ENCODE measurements around the gene OR6J1. TPM values are rescaled to one million over a fixed set of nuclear protein-coding genes. Genes with fewer than 3 reads are reported as not detected.

Gene OR6J1
- total and polyA plus RNA-seq, 2 of the 13 experiments (the other 11 are each of a cell fraction or from before 2014, with no cell fraction given) = not detected

DNA sequence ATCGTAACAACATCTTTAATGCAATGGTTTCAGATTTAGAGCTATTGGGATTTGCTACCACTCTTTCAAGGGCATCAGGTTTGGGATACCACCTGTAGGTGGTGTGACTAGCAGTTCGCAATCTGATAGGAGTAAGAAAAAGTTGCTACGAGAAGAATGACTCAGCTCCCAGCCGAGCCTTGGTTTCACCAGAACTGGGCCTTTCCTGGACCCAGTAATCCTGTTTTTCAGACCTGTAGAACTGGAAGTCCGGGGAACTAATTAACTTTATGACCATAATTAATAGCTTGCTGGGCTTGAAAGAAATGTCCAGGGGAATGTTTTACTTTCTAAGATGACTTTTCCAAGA is 45.3 kb downstream of the OR6J1 start (continued):
- TF ChIP-seq, protein P1, sequence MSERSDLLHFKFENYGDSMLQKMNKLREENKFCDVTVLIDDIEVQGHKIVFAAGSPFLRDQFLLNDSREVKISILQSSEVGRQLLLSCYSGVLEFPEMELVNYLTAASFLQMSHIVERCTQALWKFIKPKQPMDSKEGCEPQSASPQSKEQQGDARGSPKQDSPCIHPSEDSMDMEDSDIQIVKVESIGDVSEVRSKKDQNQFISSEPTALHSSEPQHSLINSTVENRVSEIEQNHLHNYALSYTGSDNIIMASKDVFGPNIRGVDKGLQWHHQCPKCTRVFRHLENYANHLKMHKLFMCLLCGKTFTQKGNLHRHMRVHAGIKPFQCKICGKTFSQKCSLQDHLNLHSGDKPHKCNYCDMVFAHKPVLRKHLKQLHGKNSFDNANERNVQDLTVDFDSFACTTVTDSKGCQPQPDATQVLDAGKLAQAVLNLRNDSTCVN (CRISPR knock-in tag; IDR thresholded peaks at IDR 0.05; ENCODE audit: borderline replicate concordance) = no peak
- TF ChIP-seq CEBPG (CRISPR knock-in tag; IDR thresholded peaks at IDR 0.05) (peak; percentile 42; the same call in 1 of the 2 replicates), TCF7 (IDR thresholded peaks at IDR 0.05; ENCODE audit: low read depth) (no peak), ATF1 (CRISPR knock-in tag; IDR thresholded peaks at IDR 0.05) (no peak), WIZ (CRISPR knock-in tag; IDR thresholded peaks at IDR 0.05) (no peak), FOXP1 (IDR thresholded peaks at IDR 0.05) (no peak), FOXP1 (CRISPR knock-in tag; IDR thresholded peaks at IDR 0.05) (no peak), ZNF260 (CRISPR knock-in tag; IDR thresholded peaks at IDR 0.05; ENCODE audit: borderline replicate concordance, low read depth) (no peak), ZNF629 (CRISPR knock-in tag; conservative IDR thresholded peaks at IDR 0.05) (no peak), ZNF589 (CRISPR knock-in tag; conservative IDR thresholded peaks at IDR 0.05) (no peak), CBX5 (CRISPR knock-in tag; IDR thresholded peaks at IDR 0.05; ENCODE audit: borderline replicate concordance) (no peak; the same call in 1 of the 2 replicates), SAP130 (CRISPR knock-in tag; IDR thresholded peaks at IDR 0.05; ENCODE audit: low read depth) (peak; percentile 90), ZNF564 (CRISPR knock-in tag; IDR thresholded peaks at IDR 0.05) (no peak), PCBP2 (optimal IDR thresholded peaks at IDR 0.05; ENCODE audit: low read depth, low read length, poor library complexity, severe bottlenecking) (no peak), KAT2B (IDR thresholded peaks at IDR 0.05; ENCODE audit: borderline replicate concordance, low read depth, low read length) (no peak), FOXK2 (IDR thresholded peaks at IDR 0.05) (no peak)
- TF ChIP-seq, protein P2, sequence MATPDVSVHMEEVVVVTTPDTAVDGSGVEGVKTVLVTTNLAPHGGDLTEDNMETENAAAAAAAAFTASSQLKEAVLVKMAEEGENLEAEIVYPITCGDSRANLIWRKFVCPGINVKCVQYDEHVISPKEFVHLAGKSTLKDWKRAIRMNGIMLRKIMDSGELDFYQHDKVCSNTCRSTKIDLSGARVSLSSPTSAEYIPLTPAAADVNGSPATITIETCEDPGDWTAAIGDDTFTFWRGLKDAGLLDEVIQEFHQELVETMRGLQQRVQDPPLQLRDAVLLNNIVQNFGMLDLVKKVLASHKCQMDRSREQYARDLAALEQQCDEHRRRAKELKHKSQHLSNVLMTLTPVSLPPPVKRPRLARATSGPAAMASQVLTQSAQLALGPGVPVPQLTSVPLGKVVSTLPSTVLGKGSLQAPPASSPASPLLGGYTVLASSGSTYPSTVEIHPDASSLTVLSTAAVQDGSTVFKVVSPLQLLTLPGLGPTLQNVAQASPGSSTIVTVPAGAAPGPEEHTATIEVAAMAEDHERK (CRISPR knock-in tag; IDR thresholded peaks at IDR 0.05; ENCODE audit: low read depth) = no peak
- TF ChIP-seq, protein P3, sequence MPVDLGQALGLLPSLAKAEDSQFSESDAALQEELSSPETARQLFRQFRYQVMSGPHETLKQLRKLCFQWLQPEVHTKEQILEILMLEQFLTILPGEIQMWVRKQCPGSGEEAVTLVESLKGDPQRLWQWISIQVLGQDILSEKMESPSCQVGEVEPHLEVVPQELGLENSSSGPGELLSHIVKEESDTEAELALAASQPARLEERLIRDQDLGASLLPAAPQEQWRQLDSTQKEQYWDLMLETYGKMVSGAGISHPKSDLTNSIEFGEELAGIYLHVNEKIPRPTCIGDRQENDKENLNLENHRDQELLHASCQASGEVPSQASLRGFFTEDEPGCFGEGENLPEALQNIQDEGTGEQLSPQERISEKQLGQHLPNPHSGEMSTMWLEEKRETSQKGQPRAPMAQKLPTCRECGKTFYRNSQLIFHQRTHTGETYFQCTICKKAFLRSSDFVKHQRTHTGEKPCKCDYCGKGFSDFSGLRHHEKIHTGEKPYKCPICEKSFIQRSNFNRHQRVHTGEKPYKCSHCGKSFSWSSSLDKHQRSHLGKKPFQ (CRISPR knock-in tag; IDR thresholded peaks at IDR 0.05; ENCODE audit: insufficient replicate concordance) = peak; percentile 19
- TF ChIP-seq, protein P4, sequence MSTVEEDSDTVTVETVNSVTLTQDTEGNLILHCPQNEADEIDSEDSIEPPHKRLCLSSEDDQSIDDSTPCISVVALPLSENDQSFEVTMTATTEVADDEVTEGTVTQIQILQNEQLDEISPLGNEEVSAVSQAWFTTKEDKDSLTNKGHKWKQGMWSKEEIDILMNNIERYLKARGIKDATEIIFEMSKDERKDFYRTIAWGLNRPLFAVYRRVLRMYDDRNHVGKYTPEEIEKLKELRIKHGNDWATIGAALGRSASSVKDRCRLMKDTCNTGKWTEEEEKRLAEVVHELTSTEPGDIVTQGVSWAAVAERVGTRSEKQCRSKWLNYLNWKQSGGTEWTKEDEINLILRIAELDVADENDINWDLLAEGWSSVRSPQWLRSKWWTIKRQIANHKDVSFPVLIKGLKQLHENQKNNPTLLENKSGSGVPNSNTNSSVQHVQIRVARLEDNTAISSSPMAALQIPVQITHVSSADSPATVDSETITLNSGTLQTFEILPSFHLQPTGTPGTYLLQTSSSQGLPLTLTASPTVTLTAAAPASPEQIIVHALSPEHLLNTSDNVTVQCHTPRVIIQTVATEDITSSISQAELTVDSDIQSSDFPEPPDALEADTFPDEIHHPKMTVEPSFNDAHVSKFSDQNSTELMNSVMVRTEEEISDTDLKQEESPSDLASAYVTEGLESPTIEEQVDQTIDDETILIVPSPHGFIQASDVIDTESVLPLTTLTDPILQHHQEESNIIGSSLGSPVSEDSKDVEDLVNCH (CRISPR knock-in tag; IDR thresholded peaks at IDR 0.05) = no peak
- TF ChIP-seq, protein P5, sequence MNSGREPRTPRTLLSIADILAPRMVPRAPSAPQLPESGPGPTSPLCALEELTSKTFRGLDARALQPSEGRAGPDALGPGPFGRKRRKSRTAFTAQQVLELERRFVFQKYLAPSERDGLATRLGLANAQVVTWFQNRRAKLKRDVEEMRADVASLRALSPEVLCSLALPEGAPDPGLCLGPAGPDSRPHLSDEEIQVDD (CRISPR knock-in tag; IDR thresholded peaks at IDR 0.05; ENCODE audit: borderline replicate concordance) = no peak
- TF ChIP-seq, protein P6, sequence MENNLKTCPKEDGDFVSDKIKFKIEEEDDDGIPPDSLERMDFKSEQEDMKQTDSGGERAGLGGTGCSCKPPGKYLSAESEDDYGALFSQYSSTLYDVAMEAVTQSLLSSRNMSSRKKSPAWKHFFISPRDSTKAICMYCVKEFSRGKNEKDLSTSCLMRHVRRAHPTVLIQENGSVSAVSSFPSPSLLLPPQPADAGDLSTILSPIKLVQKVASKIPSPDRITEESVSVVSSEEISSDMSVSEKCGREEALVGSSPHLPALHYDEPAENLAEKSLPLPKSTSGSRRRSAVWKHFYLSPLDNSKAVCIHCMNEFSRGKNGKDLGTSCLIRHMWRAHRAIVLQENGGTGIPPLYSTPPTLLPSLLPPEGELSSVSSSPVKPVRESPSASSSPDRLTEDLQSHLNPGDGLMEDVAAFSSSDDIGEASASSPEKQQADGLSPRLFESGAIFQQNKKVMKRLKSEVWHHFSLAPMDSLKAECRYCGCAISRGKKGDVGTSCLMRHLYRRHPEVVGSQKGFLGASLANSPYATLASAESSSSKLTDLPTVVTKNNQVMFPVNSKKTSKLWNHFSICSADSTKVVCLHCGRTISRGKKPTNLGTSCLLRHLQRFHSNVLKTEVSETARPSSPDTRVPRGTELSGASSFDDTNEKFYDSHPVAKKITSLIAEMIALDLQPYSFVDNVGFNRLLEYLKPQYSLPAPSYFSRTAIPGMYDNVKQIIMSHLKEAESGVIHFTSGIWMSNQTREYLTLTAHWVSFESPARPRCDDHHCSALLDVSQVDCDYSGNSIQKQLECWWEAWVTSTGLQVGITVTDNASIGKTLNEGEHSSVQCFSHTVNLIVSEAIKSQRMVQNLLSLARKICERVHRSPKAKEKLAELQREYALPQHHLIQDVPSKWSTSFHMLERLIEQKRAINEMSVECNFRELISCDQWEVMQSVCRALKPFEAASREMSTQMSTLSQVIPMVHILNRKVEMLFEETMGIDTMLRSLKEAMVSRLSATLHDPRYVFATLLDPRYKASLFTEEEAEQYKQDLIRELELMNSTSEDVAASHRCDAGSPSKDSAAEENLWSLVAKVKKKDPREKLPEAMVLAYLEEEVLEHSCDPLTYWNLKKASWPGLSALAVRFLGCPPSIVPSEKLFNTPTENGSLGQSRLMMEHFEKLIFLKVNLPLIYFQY (CRISPR knock-in tag; IDR thresholded peaks at IDR 0.05; ENCODE audit: borderline replicate concordance) = peak; percentile 73; the same call in 1 of the 2 replicates
